HEK293 (cell line): ENCODE results near the gene KCNRG.

Experiments
- IKZF3 ChIP-seq: fragments of 450-650 bp; IDR thresholded peaks from 2 replicates; pipeline ENCODE4 v1.5.0; 2018; ENCODE audit warnings: missing biosample characterization, mild to moderate bottlenecking, missing genetic modification characterization, moderate library complexity
- KLF1 ChIP-seq: fragments of 450-650 bp; formaldehyde crosslinking; IDR thresholded peaks from 2 replicates; pipeline ENCODE4 v1.5.1; 2016; ENCODE audit warnings: missing biosample characterization, missing genetic modification characterization
- KLF7 ChIP-seq: fragments of 450-650 bp; formaldehyde crosslinking; IDR thresholded peaks from 2 replicates; pipeline ENCODE4 v1.5.1; 2016; ENCODE audit warnings: missing biosample characterization, missing genetic modification characterization, borderline replicate concordance
- MYNN ChIP-seq: fragments of 450-650 bp; formaldehyde crosslinking; IDR thresholded peaks from 2 replicates; pipeline ENCODE4 v1.5.1; 2016; ENCODE audit warnings: missing biosample characterization, missing genetic modification characterization, borderline replicate concordance
- SCRT1 ChIP-seq: fragments of 450-650 bp; formaldehyde crosslinking; IDR thresholded peaks from 2 replicates; pipeline ENCODE4 v1.5.1; 2016; ENCODE audit warnings: missing biosample characterization, missing genetic modification characterization, borderline replicate concordance
- TCF7L2 ChIP-seq: IDR thresholded peaks from 2 replicates; pipeline ENCODE4 v1.6.1; 2011; ENCODE audit warnings: low read depth, mild to moderate bottlenecking, inconsistent platforms, low read length, moderate library complexity, borderline replicate concordance
- YY1 ChIP-seq: fragments of 450-650 bp; formaldehyde crosslinking; IDR thresholded peaks from 2 replicates; pipeline ENCODE4 v1.5.1; 2018; ENCODE audit warnings: missing biosample characterization, missing genetic modification characterization
- ZFP41 ChIP-seq: fragments of 450-650 bp; formaldehyde crosslinking; IDR thresholded peaks from 2 replicates; pipeline ENCODE4 v1.5.1; 2016; ENCODE audit warnings: missing biosample characterization, missing genetic modification characterization, borderline replicate concordance
- ZFP69B ChIP-seq: fragments of 450-650 bp; formaldehyde crosslinking; IDR thresholded peaks from 2 replicates; pipeline ENCODE4 v1.5.1; 2016; ENCODE audit warnings: missing biosample characterization, missing genetic modification characterization
- ZNF19 ChIP-seq: fragments of 450-650 bp; formaldehyde crosslinking; IDR thresholded peaks from 2 replicates; pipeline ENCODE4; 2016; ENCODE audit warnings: missing biosample characterization, missing genetic modification characterization, low read depth
- ZNF239 ChIP-seq: fragments of 450-650 bp; formaldehyde crosslinking; IDR thresholded peaks from 2 replicates; pipeline ENCODE4 v1.5.1; 2016; ENCODE audit warnings: missing biosample characterization, missing genetic modification characterization
- ZNF311 ChIP-seq: fragments of 450-650 bp; formaldehyde crosslinking; IDR thresholded peaks from 2 replicates; pipeline ENCODE4 v1.5.1; 2017; ENCODE audit warnings: missing biosample characterization, missing genetic modification characterization, borderline replicate concordance
- ZNF394 ChIP-seq: fragments of 450-650 bp; formaldehyde crosslinking; IDR thresholded peaks from 2 replicates; pipeline ENCODE4 v1.5.1; 2016; ENCODE audit warnings: missing biosample characterization, missing genetic modification characterization, mild to moderate bottlenecking, moderate library complexity, borderline replicate concordance
- ZNF416 ChIP-seq: fragments of 450-650 bp; formaldehyde crosslinking; IDR thresholded peaks from 2 replicates; pipeline ENCODE4 v1.5.1; 2016; ENCODE audit warnings: missing biosample characterization, missing genetic modification characterization
- ZNF514 ChIP-seq: fragments of 450-650 bp; formaldehyde crosslinking; IDR thresholded peaks from 2 replicates; pipeline ENCODE4 v1.5.1; 2016; ENCODE audit warnings: missing biosample characterization, missing genetic modification characterization
- ZNF530 ChIP-seq: fragments of 450-650 bp; formaldehyde crosslinking; IDR thresholded peaks from 2 replicates; pipeline ENCODE4 v1.5.1; 2016; ENCODE audit warnings: low read depth, missing biosample characterization, missing genetic modification characterization
- ZNF571 ChIP-seq: fragments of 450-650 bp; formaldehyde crosslinking; IDR thresholded peaks from 2 replicates; pipeline ENCODE4 v1.5.0; 2017; ENCODE audit warnings: missing biosample characterization, missing genetic modification characterization
- ZNF585B ChIP-seq: fragments of 450-650 bp; formaldehyde crosslinking; IDR thresholded peaks from 2 replicates; pipeline ENCODE4 v1.5.1; 2016; ENCODE audit warnings: missing biosample characterization, missing genetic modification characterization
- ZNF664 ChIP-seq: fragments of 450-650 bp; formaldehyde crosslinking; IDR thresholded peaks from 2 replicates; pipeline ENCODE4 v1.5.1; 2016; ENCODE audit warnings: missing biosample characterization, missing genetic modification characterization
- ZNF701 ChIP-seq: fragments of 450-650 bp; formaldehyde crosslinking; IDR thresholded peaks from 2 replicates; pipeline ENCODE4 v1.5.1; 2016; ENCODE audit warnings: missing biosample characterization, missing genetic modification characterization
- ZNF707 ChIP-seq: fragments of 450-650 bp; formaldehyde crosslinking; IDR thresholded peaks from 2 replicates; pipeline ENCODE4 v1.5.1; 2016; ENCODE audit warnings: missing biosample characterization, missing genetic modification characterization
- ZNF747 ChIP-seq: fragments of 450-650 bp; formaldehyde crosslinking; IDR thresholded peaks from 2 replicates; pipeline ENCODE4 v1.5.1; 2016; ENCODE audit warnings: missing biosample characterization, missing genetic modification characterization
- ZNF785 ChIP-seq: fragments of 450-650 bp; formaldehyde crosslinking; IDR thresholded peaks from 2 replicates; pipeline ENCODE4 v1.5.1; 2016; ENCODE audit warnings: missing biosample characterization, missing genetic modification characterization
- TF ChIP-seq, protein P1 (sequence below): fragments of 450-650 bp; formaldehyde crosslinking; IDR thresholded peaks from 2 replicates; pipeline ENCODE4 v1.5.1; 2016; ENCODE audit warnings: missing biosample characterization, missing genetic modification characterization, borderline replicate concordance
- TF ChIP-seq, protein P2 (sequence below): fragments of 450-650 bp; formaldehyde crosslinking; IDR thresholded peaks from 2 replicates; pipeline ENCODE4 v1.5.0; 2017; ENCODE audit warnings: missing biosample characterization, missing genetic modification characterization, borderline replicate concordance
- TF ChIP-seq, protein P3 (sequence below): fragments of 450-650 bp; formaldehyde crosslinking; optimal IDR thresholded peaks from 2 replicates; pipeline ENCODE3; 2016; ENCODE audit warnings: missing biosample characterization, mild to moderate bottlenecking, missing genetic modification characterization
- TF ChIP-seq, protein P4 (sequence below): fragments of 450-650 bp; formaldehyde crosslinking; IDR thresholded peaks from 2 replicates; pipeline ENCODE4 v1.5.1; 2016; ENCODE audit warnings: missing biosample characterization, missing genetic modification characterization
- TF ChIP-seq, protein P5 (sequence below): fragments of 450-650 bp; formaldehyde crosslinking; IDR thresholded peaks from 2 replicates; pipeline ENCODE4 v1.5.1; 2016; ENCODE audit warnings: missing biosample characterization, missing genetic modification characterization

KCNRG gene

DNA sequence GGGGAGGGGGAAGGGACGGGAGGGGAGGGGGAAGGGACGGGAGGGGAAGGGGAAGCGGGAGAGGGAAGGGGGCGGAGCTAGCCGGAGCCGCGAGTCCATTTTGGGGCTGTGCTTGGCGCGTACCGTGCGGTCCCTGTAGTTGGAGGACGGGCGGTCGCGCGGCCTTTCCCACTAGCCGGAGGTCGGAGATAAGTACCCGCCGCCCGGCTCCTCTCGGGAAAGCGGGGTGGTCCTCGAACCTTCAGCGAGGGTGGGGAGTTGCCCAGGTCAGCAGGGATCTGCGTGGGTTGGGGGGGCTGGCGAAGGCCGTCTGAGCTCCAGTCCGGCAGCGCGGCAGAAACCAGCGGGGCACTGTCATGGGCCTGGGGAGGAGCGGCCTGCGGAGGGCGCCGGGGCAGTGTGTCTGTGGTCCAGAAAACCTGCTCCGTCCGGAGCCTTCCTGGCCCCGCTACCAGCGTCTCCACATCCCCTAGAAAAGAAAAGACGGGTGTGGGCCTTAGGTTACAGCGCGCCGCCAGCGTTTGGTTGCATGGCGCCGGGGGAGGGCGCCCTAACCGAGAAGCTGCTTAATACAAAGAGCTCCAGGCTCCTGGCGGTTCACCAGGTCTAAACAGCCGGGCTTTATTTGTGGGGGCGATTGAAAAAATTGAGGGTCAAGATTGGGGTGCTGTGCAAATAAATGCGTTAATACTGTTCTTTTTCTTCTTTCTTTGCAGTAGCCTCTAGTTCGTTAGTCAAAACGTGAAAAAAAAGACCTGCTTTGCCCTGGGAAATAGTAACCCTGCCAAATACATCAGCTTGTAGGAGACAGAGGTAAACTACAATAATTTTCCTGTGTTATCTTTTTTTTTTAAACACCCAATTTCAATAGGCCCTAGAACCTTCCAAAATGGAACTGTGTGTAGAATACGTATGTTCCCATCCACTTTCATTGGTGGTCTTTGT lies 18.0 kb upstream of the KCNRG start, which contains the start of gene TRIM13 (continued):
- peak; percentile 60 for TF ChIP-seq ZFP69B
- TF ChIP-seq ZNF416 (tag by site-specific recombination): no peak
- TF ChIP-seq ZFP41 (tag by site-specific recombination): no peak
- no peak for TF ChIP-seq ZNF701 (tag by site-specific recombination)
- TF ChIP-seq, protein P1, sequence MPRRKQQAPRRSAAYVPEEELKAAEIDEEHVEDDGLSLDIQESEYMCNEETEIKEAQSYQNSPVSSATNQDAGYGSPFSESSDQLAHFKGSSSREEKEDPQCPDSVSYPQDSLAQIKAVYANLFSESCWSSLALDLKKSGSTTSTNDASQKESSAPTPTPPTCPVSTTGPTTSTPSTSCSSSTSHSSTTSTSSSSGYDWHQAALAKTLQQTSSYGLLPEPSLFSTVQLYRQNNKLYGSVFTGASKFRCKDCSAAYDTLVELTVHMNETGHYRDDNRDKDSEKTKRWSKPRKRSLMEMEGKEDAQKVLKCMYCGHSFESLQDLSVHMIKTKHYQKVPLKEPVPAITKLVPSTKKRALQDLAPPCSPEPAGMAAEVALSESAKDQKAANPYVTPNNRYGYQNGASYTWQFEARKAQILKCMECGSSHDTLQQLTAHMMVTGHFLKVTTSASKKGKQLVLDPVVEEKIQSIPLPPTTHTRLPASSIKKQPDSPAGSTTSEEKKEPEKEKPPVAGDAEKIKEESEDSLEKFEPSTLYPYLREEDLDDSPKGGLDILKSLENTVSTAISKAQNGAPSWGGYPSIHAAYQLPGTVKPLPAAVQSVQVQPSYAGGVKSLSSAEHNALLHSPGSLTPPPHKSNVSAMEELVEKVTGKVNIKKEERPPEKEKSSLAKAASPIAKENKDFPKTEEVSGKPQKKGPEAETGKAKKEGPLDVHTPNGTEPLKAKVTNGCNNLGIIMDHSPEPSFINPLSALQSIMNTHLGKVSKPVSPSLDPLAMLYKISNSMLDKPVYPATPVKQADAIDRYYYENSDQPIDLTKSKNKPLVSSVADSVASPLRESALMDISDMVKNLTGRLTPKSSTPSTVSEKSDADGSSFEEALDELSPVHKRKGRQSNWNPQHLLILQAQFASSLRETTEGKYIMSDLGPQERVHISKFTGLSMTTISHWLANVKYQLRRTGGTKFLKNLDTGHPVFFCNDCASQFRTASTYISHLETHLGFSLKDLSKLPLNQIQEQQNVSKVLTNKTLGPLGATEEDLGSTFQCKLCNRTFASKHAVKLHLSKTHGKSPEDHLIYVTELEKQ (tag by site-specific recombination): no peak
- no peak for TF ChIP-seq MYNN (tag by site-specific recombination)
- TF ChIP-seq ZNF311 (tag by site-specific recombination): no peak
- TF ChIP-seq ZNF664 (tag by site-specific recombination): no peak
- no peak for TF ChIP-seq ZNF571 (tag by site-specific recombination)
- peak; percentile 34; the same call in 1 of the 2 replicates for TF ChIP-seq ZNF707 (tag by site-specific recombination)
- TF ChIP-seq ZNF19 (tag by site-specific recombination): no peak
- TF ChIP-seq ZNF514 (tag by site-specific recombination): no peak
- TF ChIP-seq ZNF785: no peak
- TF ChIP-seq, protein P2, sequence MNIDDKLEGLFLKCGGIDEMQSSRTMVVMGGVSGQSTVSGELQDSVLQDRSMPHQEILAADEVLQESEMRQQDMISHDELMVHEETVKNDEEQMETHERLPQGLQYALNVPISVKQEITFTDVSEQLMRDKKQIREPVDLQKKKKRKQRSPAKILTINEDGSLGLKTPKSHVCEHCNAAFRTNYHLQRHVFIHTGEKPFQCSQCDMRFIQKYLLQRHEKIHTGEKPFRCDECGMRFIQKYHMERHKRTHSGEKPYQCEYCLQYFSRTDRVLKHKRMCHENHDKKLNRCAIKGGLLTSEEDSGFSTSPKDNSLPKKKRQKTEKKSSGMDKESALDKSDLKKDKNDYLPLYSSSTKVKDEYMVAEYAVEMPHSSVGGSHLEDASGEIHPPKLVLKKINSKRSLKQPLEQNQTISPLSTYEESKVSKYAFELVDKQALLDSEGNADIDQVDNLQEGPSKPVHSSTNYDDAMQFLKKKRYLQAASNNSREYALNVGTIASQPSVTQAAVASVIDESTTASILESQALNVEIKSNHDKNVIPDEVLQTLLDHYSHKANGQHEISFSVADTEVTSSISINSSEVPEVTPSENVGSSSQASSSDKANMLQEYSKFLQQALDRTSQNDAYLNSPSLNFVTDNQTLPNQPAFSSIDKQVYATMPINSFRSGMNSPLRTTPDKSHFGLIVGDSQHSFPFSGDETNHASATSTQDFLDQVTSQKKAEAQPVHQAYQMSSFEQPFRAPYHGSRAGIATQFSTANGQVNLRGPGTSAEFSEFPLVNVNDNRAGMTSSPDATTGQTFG: no peak
- TF ChIP-seq ZNF747 (tag by site-specific recombination): no peak
- TF ChIP-seq KLF7 (tag by site-specific recombination): no peak
- no peak for TF ChIP-seq TCF7L2
- TF ChIP-seq ZNF585B: no peak
- TF ChIP-seq, protein P3, sequence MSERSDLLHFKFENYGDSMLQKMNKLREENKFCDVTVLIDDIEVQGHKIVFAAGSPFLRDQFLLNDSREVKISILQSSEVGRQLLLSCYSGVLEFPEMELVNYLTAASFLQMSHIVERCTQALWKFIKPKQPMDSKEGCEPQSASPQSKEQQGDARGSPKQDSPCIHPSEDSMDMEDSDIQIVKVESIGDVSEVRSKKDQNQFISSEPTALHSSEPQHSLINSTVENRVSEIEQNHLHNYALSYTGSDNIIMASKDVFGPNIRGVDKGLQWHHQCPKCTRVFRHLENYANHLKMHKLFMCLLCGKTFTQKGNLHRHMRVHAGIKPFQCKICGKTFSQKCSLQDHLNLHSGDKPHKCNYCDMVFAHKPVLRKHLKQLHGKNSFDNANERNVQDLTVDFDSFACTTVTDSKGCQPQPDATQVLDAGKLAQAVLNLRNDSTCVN (tag by site-specific recombination): peak; percentile 77
- TF ChIP-seq KLF1: no peak
- TF ChIP-seq IKZF3 (tag by site-specific recombination): peak; percentile 40; the same call in 1 of the 2 replicates
- TF ChIP-seq ZNF239 (tag by site-specific recombination): no peak
- no peak for TF ChIP-seq SCRT1 (tag by site-specific recombination)
- peak; percentile 73 for TF ChIP-seq YY1
- TF ChIP-seq, protein P4, sequence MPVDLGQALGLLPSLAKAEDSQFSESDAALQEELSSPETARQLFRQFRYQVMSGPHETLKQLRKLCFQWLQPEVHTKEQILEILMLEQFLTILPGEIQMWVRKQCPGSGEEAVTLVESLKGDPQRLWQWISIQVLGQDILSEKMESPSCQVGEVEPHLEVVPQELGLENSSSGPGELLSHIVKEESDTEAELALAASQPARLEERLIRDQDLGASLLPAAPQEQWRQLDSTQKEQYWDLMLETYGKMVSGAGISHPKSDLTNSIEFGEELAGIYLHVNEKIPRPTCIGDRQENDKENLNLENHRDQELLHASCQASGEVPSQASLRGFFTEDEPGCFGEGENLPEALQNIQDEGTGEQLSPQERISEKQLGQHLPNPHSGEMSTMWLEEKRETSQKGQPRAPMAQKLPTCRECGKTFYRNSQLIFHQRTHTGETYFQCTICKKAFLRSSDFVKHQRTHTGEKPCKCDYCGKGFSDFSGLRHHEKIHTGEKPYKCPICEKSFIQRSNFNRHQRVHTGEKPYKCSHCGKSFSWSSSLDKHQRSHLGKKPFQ (tag by site-specific recombination): peak; percentile 28; the same call in 1 of the 2 replicates
- no peak for TF ChIP-seq ZNF530 (tag by site-specific recombination)
- peak; percentile 84 for TF ChIP-seq ZNF394 (tag by site-specific recombination)
- TF ChIP-seq, protein P5, sequence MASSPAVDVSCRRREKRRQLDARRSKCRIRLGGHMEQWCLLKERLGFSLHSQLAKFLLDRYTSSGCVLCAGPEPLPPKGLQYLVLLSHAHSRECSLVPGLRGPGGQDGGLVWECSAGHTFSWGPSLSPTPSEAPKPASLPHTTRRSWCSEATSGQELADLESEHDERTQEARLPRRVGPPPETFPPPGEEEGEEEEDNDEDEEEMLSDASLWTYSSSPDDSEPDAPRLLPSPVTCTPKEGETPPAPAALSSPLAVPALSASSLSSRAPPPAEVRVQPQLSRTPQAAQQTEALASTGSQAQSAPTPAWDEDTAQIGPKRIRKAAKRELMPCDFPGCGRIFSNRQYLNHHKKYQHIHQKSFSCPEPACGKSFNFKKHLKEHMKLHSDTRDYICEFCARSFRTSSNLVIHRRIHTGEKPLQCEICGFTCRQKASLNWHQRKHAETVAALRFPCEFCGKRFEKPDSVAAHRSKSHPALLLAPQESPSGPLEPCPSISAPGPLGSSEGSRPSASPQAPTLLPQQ (tag by site-specific recombination): peak; percentile 6; the same call in 1 of the 2 replicates
